Measurements from ENCODE around the gene PRPF31. TPM values are rescaled to one million over a fixed set of nuclear protein-coding genes. Genes with fewer than 3 reads are reported as not detected.

PRPF31 gene
- total and polyA plus RNA-seq, 9 donors = 30.0 to 62.2 (median 51.1) TPM

DNA sequence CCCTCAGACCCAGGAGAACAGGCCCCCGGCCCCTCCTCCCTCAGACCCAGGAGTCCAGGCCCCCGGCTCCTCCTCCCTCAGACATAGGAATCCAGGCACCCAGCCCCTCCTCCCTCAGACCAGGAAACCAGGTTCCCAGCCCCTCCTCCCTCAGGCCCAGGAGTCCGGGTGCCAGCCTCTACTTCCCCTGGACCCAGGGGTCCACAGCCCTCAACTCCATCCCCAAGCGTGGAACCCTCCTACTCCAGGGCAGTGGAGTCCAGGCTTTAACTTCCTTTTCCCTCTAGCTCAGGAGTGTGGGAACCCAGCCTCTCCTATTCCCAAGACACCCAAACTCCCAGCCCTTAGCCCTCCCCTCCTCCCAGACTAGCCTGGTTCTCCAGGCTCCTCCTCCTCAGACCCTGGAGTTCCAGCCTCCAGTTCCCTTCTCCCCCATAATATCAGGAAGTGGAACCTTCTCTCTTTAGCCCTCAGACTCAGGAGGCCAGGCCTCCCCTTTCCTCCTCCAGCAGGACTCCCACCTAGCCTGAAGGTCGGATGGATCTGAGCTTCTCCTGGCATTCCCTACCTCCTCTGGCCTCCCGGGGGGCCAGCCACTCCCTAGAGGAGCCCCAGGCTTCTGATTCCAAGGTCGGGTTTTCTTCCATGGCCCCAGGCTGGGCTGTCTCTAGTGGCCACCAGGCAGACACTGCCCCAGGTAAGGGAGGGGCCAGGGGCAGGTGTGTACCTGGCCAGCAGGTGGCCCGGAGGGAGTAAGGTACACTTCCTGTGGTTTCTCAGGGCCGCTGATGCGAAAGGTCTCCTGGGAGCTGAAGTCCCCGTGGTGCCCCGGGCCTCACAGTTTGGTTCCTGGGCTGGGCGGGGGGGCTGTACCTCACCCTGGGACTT lies 57.2 kb downstream of the PRPF31 start, which contains the start of gene TMC4:
Gene TMC4, minus strand, starts transcription at position 690 of the 888 bp plus-strand sequence. Its CDS starts 43 bp downstream, at position 647.
- H3K4me3 ChIP-seq = no peak within 1 kb of the TSS
- intact Hi-C loops (cut with DNase I) = loop anchor here in 2 of 4 donors (5.0 to 10.0 kb wide), 2 partner anchors 60 to 62 kb away; no protein-coding TSS in a partner anchor
- WGBS, 3 donors = 6 to 14% (median 9%) methylated on average over 11 to 13 of the region's 13 CpGs

DNA sequence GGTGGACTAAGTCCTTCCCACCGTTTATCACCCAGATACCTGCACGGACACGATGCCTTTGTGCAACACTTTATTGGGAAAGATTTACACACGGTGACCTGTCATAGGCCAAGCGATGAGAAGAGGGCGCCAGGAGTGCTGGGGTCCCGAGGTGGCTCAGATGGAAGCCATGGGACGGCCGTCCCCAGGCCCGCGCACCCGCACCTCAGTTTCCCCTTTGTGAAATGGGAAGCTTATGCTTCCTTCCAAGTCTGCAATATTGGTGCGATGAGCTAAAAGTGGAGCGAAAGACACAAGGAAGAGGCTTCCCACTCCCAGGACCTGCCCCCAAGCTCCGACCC lies 57.8 kb downstream of the PRPF31 start:
- H3K9me3 ChIP-seq = no peaks in the 10 kb centered on the region
- H3K4me1 ChIP-seq (ENCODE audit: insufficient read depth) = no peaks in the 10 kb centered on the region
- no peak for DNase-seq
- no peaks in the 10 kb centered on the region for H3K27me3 ChIP-seq
- intact Hi-C loops (cut with DNase I) = loop anchor here in 2 of 4 donors (5.0 to 10.0 kb wide), 2 partner anchors 59 to 61 kb away; no protein-coding TSS in a partner anchor
- H3K4me3 ChIP-seq = no peak overlapping the region
- TF ChIP-seq, protein P1, sequence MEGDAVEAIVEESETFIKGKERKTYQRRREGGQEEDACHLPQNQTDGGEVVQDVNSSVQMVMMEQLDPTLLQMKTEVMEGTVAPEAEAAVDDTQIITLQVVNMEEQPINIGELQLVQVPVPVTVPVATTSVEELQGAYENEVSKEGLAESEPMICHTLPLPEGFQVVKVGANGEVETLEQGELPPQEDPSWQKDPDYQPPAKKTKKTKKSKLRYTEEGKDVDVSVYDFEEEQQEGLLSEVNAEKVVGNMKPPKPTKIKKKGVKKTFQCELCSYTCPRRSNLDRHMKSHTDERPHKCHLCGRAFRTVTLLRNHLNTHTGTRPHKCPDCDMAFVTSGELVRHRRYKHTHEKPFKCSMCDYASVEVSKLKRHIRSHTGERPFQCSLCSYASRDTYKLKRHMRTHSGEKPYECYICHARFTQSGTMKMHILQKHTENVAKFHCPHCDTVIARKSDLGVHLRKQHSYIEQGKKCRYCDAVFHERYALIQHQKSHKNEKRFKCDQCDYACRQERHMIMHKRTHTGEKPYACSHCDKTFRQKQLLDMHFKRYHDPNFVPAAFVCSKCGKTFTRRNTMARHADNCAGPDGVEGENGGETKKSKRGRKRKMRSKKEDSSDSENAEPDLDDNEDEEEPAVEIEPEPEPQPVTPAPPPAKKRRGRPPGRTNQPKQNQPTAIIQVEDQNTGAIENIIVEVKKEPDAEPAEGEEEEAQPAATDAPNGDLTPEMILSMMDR (IDR thresholded peaks at IDR 0.05) = no peak
- no peak for TF ChIP-seq EP300 (IDR thresholded peaks at IDR 0.05)
- TF ChIP-seq POLR2A (IDR thresholded peaks at IDR 0.05) = no peak
- WGBS, 3 donors = 40 to 51% (median 44%) methylated on average over 15 of the region's 15 CpGs
- H3K27ac ChIP-seq = no peak overlapping the region
- H3K36me3 ChIP-seq = no peaks in the 10 kb centered on the region

More for the DNA sequence above, 57.2 kb downstream of the PRPF31 start, which contains the start of gene TMC4:
- Histone ChIP-seq H3K9me3 (no peaks in the 10 kb centered on the region), H3K36me3 (no peaks in the 10 kb centered on the region), H3K27me3 (no peaks in the 10 kb centered on the region), H3K27ac (no peak within 1 kb of the TSS), H3K4me1 (ENCODE audit: insufficient read depth) (no peaks in the 10 kb centered on the region)
- no peak for DNase-seq
- no peak for TF ChIP-seq EP300 (IDR thresholded peaks at IDR 0.05)
- no peak for TF ChIP-seq POLR2A (IDR thresholded peaks at IDR 0.05)
- TF ChIP-seq, protein P1 (IDR thresholded peaks at IDR 0.05) = no peak

DNA sequence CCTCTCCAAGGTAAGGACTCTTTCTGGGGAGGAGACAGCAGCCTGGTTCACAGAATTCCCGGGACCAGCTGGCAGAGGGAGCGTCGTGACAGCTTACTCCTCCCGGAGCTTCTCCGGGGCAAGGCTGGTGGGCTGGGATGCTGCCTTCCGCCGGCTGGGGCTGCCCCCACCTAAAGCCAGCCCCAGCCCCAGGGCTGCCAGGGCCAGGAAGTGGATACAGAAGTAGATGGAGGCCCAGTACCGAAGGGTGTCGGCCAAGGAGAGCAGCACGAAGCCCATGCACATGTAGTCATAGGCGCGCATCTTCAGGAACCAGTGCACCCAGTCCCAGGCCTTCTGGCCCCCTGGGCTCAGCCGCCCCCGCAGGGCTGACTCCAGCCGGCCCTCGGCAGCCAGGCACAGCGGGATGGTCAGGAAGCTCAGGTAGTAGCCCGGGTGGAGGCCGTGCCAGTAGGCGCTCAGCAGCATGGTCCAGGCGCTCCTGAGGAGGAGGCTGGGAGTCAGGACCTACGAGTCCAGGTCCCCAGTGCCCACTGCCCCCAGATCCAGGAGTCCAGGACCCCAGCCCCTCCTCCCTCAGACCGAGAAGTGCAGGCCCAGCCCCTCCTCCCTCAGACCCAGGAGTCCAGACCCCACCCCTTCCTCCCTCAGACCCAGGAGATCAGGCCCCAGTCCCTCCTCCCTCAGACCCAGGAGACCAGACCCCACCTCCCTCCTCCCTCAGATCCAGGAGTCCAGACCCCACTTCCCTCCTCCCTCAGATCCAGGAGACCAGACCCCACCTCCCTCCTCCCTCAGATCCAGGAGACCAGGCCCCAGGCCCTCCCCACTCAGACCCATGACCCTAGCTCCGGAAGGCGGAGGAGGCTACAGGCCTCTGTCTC lies 58.6 kb downstream of the PRPF31 start:
- Histone ChIP-seq H3K27me3 (no peaks in the 10 kb centered on the region), H3K4me3 (no peak overlapping the region), H3K4me1 (ENCODE audit: insufficient read depth) (no peaks in the 10 kb centered on the region), H3K36me3 (no peaks in the 10 kb centered on the region), H3K27ac (no peak overlapping the region), H3K9me3 (no peaks in the 10 kb centered on the region)
- no peak for DNase-seq
- 57 to 61% (median 60%) methylated on average over 18 to 25 of the region's 25 CpGs for WGBS, 3 donors
- TF ChIP-seq POLR2A (IDR thresholded peaks at IDR 0.05) = no peak
- TF ChIP-seq EP300 (IDR thresholded peaks at IDR 0.05) = no peak
- TF ChIP-seq, protein P1 (IDR thresholded peaks at IDR 0.05) = no peak
- intact Hi-C loops (cut with DNase I) = loop anchor here in 2 of 4 donors (5.0 to 10.0 kb wide), 2 partner anchors 58 to 61 kb away; no protein-coding TSS in a partner anchor
